BE2C (cell line): ENCODE data around the gene THBS1.

Experiments used
- DNase-seq: peaks from one replicate; pipeline ENCODE4 v3.0.0-alpha.2; 2020
- H3K27me3 ChIP-seq: fragments of 250-450 bp; sonication (Bioruptor Pico); 2 replicates; pipeline ENCODE4 v1.5.1; 2020; ENCODE audit warnings: mild to moderate bottlenecking
- H3K36me3 ChIP-seq: fragments of 250-450 bp; sonication (Bioruptor Pico); 2 replicates; pipeline ENCODE4 v1.5.1; 2020; ENCODE audit warnings: mild to moderate bottlenecking
- H3K4me1 ChIP-seq: fragments of 250-450 bp; sonication (Bioruptor Pico); 2 replicates; pipeline ENCODE4 v1.5.1; 2020
- H3K4me3 ChIP-seq: 2 replicates; pipeline ENCODE4 v1.5.1; 2011; ENCODE audit warnings: low read depth, low read length
- H3K9me3 ChIP-seq: fragments of 250-450 bp; sonication (Bioruptor Pico); 2 replicates; pipeline ENCODE4 v1.5.1; 2020
- CTCF ChIP-seq: IDR thresholded peaks from 2 replicates; pipeline ENCODE4 v1.5.1; 2012; ENCODE audit warnings: mild to moderate bottlenecking, low read depth, low read length

The THBS1 gene

GRCh38 chr15:39582286-39582976, 1.6 kb downstream of the THBS1 start:
- no peaks in the 10 kb centered on the region for H3K9me3 ChIP-seq
- H3K4me3 ChIP-seq: no peak overlapping the region
- peaks cover 42% of the 10 kb centered on the region for H3K27me3 ChIP-seq
- H3K4me1 ChIP-seq: 0 out of 2 replicates have a peak, but pooled peaks cover 3% of the 10 kb centered on the region
- no peak for TF ChIP-seq CTCF
- DNase-seq: no peak
- H3K36me3 ChIP-seq: no peaks in the 10 kb centered on the region

GRCh38 chr15:39582977-39583595, 2.2 kb downstream of the THBS1 start:
- Histone ChIP-seq H3K9me3 (no peaks in the 10 kb centered on the region), H3K27me3 (peaks cover 39% of the 10 kb centered on the region), H3K4me3 (no peak overlapping the region), H3K4me1 (0 out of 2 replicates have a peak, but pooled peaks cover 3% of the 10 kb centered on the region), H3K36me3 (no peaks in the 10 kb centered on the region)
- no peak for TF ChIP-seq CTCF
- no peak for DNase-seq

GRCh38 chr15:39583596-39584265, 2.9 kb downstream of the THBS1 start:
- H3K4me1 ChIP-seq: 0 out of 2 replicates have a peak, but pooled peaks cover 3% of the 10 kb centered on the region
- no peaks in the 10 kb centered on the region for H3K9me3 ChIP-seq
- TF ChIP-seq CTCF: peak; percentile 43
- H3K36me3 ChIP-seq: no peaks in the 10 kb centered on the region
- H3K27me3 ChIP-seq: peaks cover 34% of the 10 kb centered on the region
- H3K4me3 ChIP-seq: no peak overlapping the region
- DNase-seq: peak; percentile 32

- Histone ChIP-seq H3K9me3 (no peaks in the 10 kb centered on the region), H3K27me3 (peaks cover 33% of the 10 kb centered on the region), H3K4me1 (0 out of 2 replicates have a peak, but pooled peaks cover 3% of the 10 kb centered on the region), H3K36me3 (no peaks in the 10 kb centered on the region), H3K4me3 (no peak overlapping the region)
- DNase-seq: no peak
- TF ChIP-seq CTCF: no peak
Observed at GRCh38 chr15:39584266-39584659, 3.4 kb downstream of the THBS1 start.

GRCh38 chr15:39584662-39585388, 3.9 kb downstream of the THBS1 start:
- DNase-seq: no peak
- Histone ChIP-seq H3K4me1 (0 out of 2 replicates have a peak, but pooled peaks cover 3% of the 10 kb centered on the region), H3K9me3 (no peaks in the 10 kb centered on the region), H3K36me3 (no peaks in the 10 kb centered on the region), H3K27me3 (peaks cover 28% of the 10 kb centered on the region), H3K4me3 (no peak overlapping the region)
- no peak for TF ChIP-seq CTCF
